SK-N-SH (cell line): ENCODE measurements around the gene ADGRG3. TPM values are rescaled to one million over a fixed set of nuclear protein-coding genes. Genes with fewer than 3 reads are reported as not detected.

ENCODE experiments used
- CTCF ChIA-PET: fragments of 300-600, 350-600 bp; formaldehyde crosslinking; extraction: SDS; loops from one replicate; lab custom pipeline; 2021; lab: Yijun Ruan, JAX
- POLR2A ChIA-PET: fragments of 350-600 bp; sonication (Branson Sonifier 250); formaldehyde crosslinking; extraction: SDS; loops from one replicate; lab custom pipeline; 2020; ENCODE audit warnings: antibody characterized with exemption, inconsistent platforms; lab: Yijun Ruan, JAX
- DNase-seq: peaks from one replicate; pipeline ENCODE4 v3.0.0; 2012
- H2AFZ ChIP-seq: fragments of 200-600 bp; sonication (generic); 2 replicates; pipeline ENCODE4 v1.8.1; 2016; ENCODE audit warnings: antibody characterized with exemption, mild to moderate bottlenecking, low read depth
- H3F3A ChIP-seq: fragments of 200-600 bp; sonication (generic); replicated peaks from 2 replicates; pipeline ENCODE3; 2016; ENCODE audit warnings: antibody characterized with exemption, mild to moderate bottlenecking; ENCODE audit not compliant: insufficient read depth
- H3K27ac ChIP-seq, 2 experiments: fragments of 200-500 bp in 1 of 2; fragments of 200-600 bp in 1 of 2; sonication (Bioruptor generic) in 1 of 2; sonication (generic), shearing (Covaris generic) in 1 of 2; 2 replicates each; pipeline versions ENCODE4 v1.5.1 to v1.6.1; 2014 to 2016; ENCODE audit warnings: low read depth in 2 of 2, inconsistent platforms in 1 of 2, low read length in 1 of 2, mild to moderate bottlenecking in 1 of 2, mixed read lengths in 1 of 2
- H3K27me3 ChIP-seq: fragments of 200-600 bp; sonication (generic), shearing (Covaris generic); 2 replicates; pipeline ENCODE4 v1.6.1; 2016; ENCODE audit warnings: mixed run types; ENCODE audit not compliant: insufficient read depth
- H3K36me3 ChIP-seq, 2 experiments: fragments of 200-500 bp in 1 of 2; fragments of 200-600 bp in 1 of 2; sonication (Bioruptor generic) in 1 of 2; sonication (generic) in 1 of 2; replicated peaks in 1 of 2; 2 replicates each; pipeline versions ENCODE3 to v1.5.1; 2014 to 2016; ENCODE audit warnings: low read length in 1 of 2, mild to moderate bottlenecking in 1 of 2; ENCODE audit not compliant: insufficient read depth in 2 of 2, control insufficient read depth in 1 of 2
- H3K4me1 ChIP-seq, 2 experiments: fragments of 200-500 bp in 1 of 2; fragments of 200-600 bp in 1 of 2; sonication (Bioruptor generic) in 1 of 2; sonication (generic), shearing (Covaris generic) in 1 of 2; 2 replicates each; pipeline versions ENCODE4 v1.5.1 to v1.6.1; 2014 to 2016; ENCODE audit warnings: low read depth in 1 of 2, low read length in 1 of 2, mixed run types in 1 of 2; ENCODE audit not compliant: insufficient read depth in 2 of 2, control insufficient read depth in 1 of 2
- H3K4me2 ChIP-seq: fragments of 200-600 bp; sonication (generic), shearing (Covaris generic); 2 replicates; pipeline ENCODE4 v1.6.1; 2017; ENCODE audit warnings: mixed run types
- H3K4me3 ChIP-seq, 2 experiments: fragments of 200-500 bp in 1 of 2; fragments of 200-600 bp in 1 of 2; sonication (Bioruptor generic) in 1 of 2; sonication (generic), shearing (Covaris generic) in 1 of 2; 2 replicates each; pipeline versions ENCODE4 v1.5.1 to v1.8.1; 2014 to 2016; ENCODE audit warnings: low read depth in 2 of 2, inconsistent platforms in 1 of 2, low read length in 1 of 2, mild to moderate bottlenecking in 1 of 2, mixed read lengths in 1 of 2, moderate library complexity in 1 of 2
- H3K79me2 ChIP-seq: fragments of 200-600 bp; sonication (generic); 2 replicates; pipeline ENCODE4 v1.8.1; 2017; ENCODE audit warnings: mild to moderate bottlenecking; ENCODE audit not compliant: insufficient read depth
- H3K9ac ChIP-seq: fragments of 200-600 bp; sonication (generic); 2 replicates; pipeline ENCODE4 v1.6.1; 2017; ENCODE audit warnings: mixed run types
- H3K9me2 ChIP-seq: fragments of 200-600 bp; sonication (generic); 2 replicates; pipeline ENCODE4 v1.6.1; 2017; ENCODE audit warnings: mixed run types
- H3K9me3 ChIP-seq: fragments of 200-600 bp; sonication (generic); 2 replicates; pipeline ENCODE4 v1.6.1; 2017; ENCODE audit warnings: mixed run types, mild to moderate bottlenecking, moderate library complexity
- H4K20me1 ChIP-seq: fragments of 200-600 bp; sonication (generic); 2 replicates; pipeline ENCODE4 v1.6.1; 2017; ENCODE audit warnings: mild to moderate bottlenecking, mixed run types; ENCODE audit not compliant: insufficient read depth
- ELF1 ChIP-seq: IDR thresholded peaks from 2 replicates; pipeline ENCODE4 v1.4.0; 2012
- FOSL2 ChIP-seq: IDR thresholded peaks from 2 replicates; pipeline ENCODE4 v1.4.0; 2012; ENCODE audit warnings: low read depth, mild to moderate bottlenecking, moderate library complexity, borderline replicate concordance
- FOXJ3 ChIP-seq: sonication (generic); formaldehyde crosslinking; IDR thresholded peaks from 2 replicates; pipeline ENCODE4 v1.5.1; 2020; ENCODE audit warnings: mild to moderate bottlenecking, missing genetic modification reagents
- FOXM1 ChIP-seq: IDR thresholded peaks from 2 replicates; pipeline ENCODE4 v1.4.0; 2012; ENCODE audit warnings: low read depth, mild to moderate bottlenecking
- GABPA ChIP-seq: IDR thresholded peaks from 2 replicates; pipeline ENCODE4 v1.4.0; 2012; ENCODE audit warnings: low read depth, mild to moderate bottlenecking
- MAX ChIP-seq: IDR thresholded peaks from 2 replicates; pipeline ENCODE4 v1.4.0; 2012; ENCODE audit warnings: low read depth
- RAD21 ChIP-seq: IDR thresholded peaks from 2 replicates; pipeline ENCODE4 v1.6.1; 2012; ENCODE audit warnings: mild to moderate bottlenecking, low read length
- REST ChIP-seq: IDR thresholded peaks from 2 replicates; pipeline ENCODE4 v1.6.1; 2012; ENCODE audit warnings: mild to moderate bottlenecking, low read depth, low read length, moderate library complexity
- SIN3A ChIP-seq: IDR thresholded peaks from 2 replicates; pipeline ENCODE4 v1.6.1; 2012; ENCODE audit warnings: low read depth, mild to moderate bottlenecking, low read length, moderate library complexity, borderline replicate concordance
- TCF12 ChIP-seq: IDR thresholded peaks from 2 replicates; pipeline ENCODE4 v1.4.0; 2012
- TEAD4 ChIP-seq: IDR thresholded peaks from 2 replicates; pipeline ENCODE4 v1.4.0; 2012; ENCODE audit warnings: mild to moderate bottlenecking, borderline replicate concordance; ENCODE audit not compliant: insufficient read depth
- USF1 ChIP-seq: IDR thresholded peaks from 2 replicates; pipeline ENCODE4 v1.4.0; 2012; ENCODE audit warnings: low read depth, borderline replicate concordance
- whole genome bisulfite sequencing: methylation state at CpG from one replicate; pipeline ENCODE4 v1.1.6; 2017; ENCODE audit warnings: low lambda C conversion rate; 5-methylcytosine and 5-hydroxymethylcytosine counted together
- polyA plus RNA-seq, 3 experiments: library from polyadenylated mRNA; depleted of rRNA; stranded (reverse); fragments of >200 nt; gene quantifications; 2 replicates each; pipeline ENCODE4 v1.2.3, GENCODE V29; 2012
- TF ChIP-seq, protein P1 (sequence below): fragments of 150-350 bp; IDR thresholded peaks from 2 replicates; pipeline ENCODE4 v1.6.1; 2016; ENCODE audit warnings: mild to moderate bottlenecking, low read depth, low read length
- TF ChIP-seq, protein P2 (sequence below): fragments of 150-350 bp; IDR thresholded peaks from 2 replicates; pipeline ENCODE4 v1.6.1; 2017; ENCODE audit warnings: antibody characterized with exemption, low read length, low read depth, borderline replicate concordance

ADGRG3 gene
- polyA plus RNA-seq, 1 of the 3 experiments (the other 2 are of a cell fraction): not detected

DNA sequence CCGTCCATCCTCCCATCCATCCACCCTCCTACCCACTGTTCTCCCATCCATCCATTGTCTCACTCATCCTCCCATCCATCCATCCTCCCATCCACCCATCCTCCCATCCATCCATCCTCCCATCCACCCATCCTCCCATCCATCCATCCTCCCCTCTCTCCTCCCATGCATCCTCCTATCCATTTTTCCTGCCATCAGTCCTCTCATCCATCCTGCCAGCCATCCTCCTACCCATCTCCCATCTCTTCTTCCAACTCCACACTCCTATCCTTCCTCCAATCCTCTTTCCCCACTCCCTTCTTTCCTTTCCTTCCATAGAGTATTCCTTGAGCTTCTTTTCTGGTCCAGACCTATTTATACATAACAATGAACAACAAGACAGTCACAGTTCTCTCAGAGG is 38.6 kb downstream of the ADGRG3 start:
- no peak overlapping the region for H2AFZ ChIP-seq
- H3K27me3 ChIP-seq: 0 out of 2 replicates have a peak, but pooled peaks cover 5% of the 10 kb centered on the region
- ChIA-PET POLR2A (no interaction called here), CTCF (no interaction called here)
- H3K27ac ChIP-seq: no peak overlapping the region
- 15% methylated on average over 1 of the region's 1 CpG for WGBS
- H4K20me1 ChIP-seq: no peaks in the 10 kb centered on the region
- H3K79me2 ChIP-seq: no peaks in the 10 kb centered on the region
- no peak overlapping the region for H3K4me2 ChIP-seq
- H3K9ac ChIP-seq: no peak overlapping the region
- H3K9me2 ChIP-seq: no peaks in the 10 kb centered on the region
- no peak for TF ChIP-seq REST
- TF ChIP-seq RAD21: no peak
- TF ChIP-seq FOXJ3: no peak
- no peak for TF ChIP-seq MAX
- TF ChIP-seq, protein P1, sequence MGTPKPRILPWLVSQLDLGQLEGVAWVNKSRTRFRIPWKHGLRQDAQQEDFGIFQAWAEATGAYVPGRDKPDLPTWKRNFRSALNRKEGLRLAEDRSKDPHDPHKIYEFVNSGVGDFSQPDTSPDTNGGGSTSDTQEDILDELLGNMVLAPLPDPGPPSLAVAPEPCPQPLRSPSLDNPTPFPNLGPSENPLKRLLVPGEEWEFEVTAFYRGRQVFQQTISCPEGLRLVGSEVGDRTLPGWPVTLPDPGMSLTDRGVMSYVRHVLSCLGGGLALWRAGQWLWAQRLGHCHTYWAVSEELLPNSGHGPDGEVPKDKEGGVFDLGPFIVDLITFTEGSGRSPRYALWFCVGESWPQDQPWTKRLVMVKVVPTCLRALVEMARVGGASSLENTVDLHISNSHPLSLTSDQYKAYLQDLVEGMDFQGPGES: no peak
- no peak for TF ChIP-seq FOXM1
- TF ChIP-seq TEAD4: no peak
- TF ChIP-seq FOSL2: no peak
- TF ChIP-seq, protein P2, sequence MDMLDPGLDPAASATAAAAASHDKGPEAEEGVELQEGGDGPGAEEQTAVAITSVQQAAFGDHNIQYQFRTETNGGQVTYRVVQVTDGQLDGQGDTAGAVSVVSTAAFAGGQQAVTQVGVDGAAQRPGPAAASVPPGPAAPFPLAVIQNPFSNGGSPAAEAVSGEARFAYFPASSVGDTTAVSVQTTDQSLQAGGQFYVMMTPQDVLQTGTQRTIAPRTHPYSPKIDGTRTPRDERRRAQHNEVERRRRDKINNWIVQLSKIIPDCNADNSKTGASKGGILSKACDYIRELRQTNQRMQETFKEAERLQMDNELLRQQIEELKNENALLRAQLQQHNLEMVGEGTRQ: no peak
- no peak for TF ChIP-seq ELF1
- no peak for TF ChIP-seq SIN3A
- TF ChIP-seq USF1: no peak
- no peak for TF ChIP-seq TCF12
- TF ChIP-seq GABPA: no peak
- no peaks in the 10 kb centered on the region for H3K36me3 ChIP-seq
- no peaks in the 10 kb centered on the region for H3F3A ChIP-seq
- H3K4me1 ChIP-seq: no peaks in the 10 kb centered on the region; a peak in 1 of 4 replicates
- H3K4me3 ChIP-seq: no peak overlapping the region
- no peaks in the 10 kb centered on the region for H3K9me3 ChIP-seq
- no peak for DNase-seq
